NCI-H2107 (cell line): ENCODE results near the gene HGFAC.
"Not testable (repeated sequence)": the region's sequence is repeated elsewhere in the genome, so short reads cannot be mapped to it uniquely, and the experiment has no call there.

Experiments
- DNase-seq: peaks from one replicate; lab custom pipeline; 2025; lab: John Stamatoyannopoulos, UW

HGFAC gene

DNA sequence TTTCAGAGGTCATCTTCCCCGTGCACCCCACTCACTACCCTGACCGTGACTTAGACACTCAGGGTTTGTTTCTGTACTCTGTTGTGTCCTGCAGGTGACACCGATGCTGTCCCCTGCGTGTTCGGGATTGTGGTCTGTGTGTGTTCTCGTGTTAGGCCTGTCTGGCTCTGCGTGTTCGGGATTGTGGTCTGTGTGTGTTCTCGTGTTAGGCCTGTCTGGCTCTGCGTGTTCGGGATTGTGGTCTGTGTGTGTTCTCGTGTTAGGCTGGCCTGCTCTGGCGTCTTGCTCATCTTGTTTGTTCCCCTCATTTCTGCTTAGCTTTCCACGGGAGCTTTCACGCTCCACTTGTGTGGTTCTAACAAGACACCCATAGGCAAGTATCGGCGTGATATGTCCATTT, 30.6 kb upstream of the HGFAC start:
- not testable (repeated sequence) for DNase-seq

DNA sequence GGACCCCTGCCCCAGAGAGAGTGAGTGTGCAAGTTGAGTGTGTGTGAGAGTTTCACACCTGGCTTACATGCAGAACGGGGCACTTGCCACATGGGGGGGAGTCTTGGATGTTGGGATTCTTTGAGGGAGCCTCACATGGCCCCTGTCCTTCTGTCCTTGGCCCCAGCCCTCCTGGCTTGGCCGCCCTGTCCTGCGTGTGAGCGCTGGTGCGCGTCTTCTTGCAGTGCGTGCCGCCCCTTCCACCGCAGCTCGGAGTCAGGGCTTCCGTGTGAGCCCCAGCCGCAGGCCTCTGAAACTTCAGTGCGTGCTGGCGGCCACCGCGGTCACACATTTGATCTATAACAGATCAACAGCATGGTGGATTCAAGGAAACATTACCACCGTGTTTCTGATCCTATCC, 30.1 kb upstream of the HGFAC start:
- no peak for DNase-seq

DNA sequence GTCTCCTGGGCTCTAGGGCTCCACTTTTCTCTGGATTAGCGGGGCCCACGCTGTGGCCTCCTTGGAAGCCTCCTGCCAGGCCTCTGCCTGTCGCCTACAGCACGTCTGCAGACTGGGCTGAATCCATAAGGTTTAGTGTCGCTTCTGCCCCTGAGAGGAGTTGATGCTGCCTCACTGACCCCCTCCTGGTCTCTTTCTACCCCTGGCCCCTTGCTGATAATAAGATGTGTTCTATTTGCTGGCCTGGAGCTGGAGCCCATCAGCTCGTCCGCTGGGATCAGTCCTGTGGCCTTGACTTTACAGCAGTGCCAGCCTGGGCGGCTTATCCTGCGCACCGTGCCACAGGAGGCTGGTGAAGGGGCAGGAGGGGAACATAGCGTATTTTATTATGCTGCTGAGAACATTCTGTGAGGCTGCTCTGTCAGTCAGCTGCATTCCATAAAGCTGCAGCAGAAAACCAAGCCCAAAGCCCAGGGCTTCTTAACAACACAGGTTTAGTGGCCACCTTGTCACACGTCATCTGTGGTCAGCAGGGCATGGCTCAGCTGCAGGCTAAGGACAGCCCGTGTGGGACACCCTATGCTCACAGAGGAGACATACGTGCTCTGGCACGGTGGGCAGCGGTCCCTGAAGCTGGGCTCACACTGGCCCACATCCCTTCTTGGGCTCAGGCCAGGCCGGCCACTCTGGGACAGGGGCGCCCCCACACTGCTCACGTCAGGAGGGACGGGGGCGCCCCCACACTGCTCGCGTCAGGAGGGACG, 29.3 kb upstream of the HGFAC start:
- no peak for DNase-seq

DNA sequence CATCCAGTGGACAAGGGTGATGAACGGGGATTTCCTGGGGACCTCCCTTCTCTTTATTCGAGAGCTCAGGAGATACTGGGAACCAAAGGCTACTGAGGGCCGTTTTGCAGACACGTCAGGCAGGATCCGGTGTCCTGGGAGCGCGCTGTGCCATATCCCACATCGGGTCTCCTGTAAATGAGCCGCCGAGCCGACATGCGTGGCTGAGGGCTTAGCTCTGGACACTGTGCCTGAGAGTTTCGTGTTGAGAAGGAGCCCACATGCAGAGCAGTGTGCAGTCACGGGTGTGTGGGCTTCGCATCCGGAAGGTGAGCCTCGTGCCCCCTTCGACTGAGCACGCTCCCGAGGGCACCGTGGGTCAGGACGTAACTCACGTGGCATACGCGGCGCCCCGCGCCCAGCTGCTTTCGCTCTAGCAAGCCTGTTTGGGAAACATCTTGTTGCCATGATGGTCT, 28.5 kb upstream of the HGFAC start:
- DNase-seq: no peak

DNA sequence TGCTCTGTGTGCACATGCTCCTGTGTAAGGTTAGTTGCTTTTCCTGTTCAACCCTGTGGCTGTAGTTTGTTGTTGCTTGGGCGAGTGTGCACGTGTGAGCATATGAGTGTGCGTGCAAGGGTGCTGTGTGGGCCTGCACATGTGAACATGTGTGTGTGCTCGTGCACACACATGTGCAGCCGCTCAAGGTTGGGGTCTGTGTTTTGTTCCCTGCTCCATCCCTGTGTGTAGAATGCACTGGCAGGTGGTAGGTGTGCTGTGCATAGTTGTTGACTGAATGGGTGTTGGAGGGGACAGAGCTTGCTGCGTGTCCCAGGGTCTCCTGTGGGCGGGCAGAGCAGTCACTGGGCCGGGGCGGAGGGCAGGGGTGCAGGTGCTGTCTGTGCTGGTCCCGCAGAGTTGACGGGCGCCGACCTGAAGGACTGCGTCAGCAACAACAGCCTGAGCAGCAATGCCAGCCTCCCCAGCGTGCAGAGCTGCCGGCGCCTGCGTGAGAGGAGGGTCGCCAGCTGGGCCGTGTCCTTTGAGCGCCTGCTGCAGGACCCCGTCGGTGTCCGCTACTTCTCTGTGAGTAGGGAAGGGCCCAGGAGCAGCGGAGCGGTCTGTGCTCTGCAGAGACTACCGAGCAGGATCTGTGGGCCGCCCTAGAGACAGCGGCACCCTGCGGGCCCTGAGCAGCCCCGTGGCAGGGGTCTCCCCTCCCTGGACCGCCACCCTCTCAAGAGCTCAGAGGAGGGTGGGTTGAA, 27.9 kb upstream of the HGFAC start:
- DNase-seq: no peak

DNA sequence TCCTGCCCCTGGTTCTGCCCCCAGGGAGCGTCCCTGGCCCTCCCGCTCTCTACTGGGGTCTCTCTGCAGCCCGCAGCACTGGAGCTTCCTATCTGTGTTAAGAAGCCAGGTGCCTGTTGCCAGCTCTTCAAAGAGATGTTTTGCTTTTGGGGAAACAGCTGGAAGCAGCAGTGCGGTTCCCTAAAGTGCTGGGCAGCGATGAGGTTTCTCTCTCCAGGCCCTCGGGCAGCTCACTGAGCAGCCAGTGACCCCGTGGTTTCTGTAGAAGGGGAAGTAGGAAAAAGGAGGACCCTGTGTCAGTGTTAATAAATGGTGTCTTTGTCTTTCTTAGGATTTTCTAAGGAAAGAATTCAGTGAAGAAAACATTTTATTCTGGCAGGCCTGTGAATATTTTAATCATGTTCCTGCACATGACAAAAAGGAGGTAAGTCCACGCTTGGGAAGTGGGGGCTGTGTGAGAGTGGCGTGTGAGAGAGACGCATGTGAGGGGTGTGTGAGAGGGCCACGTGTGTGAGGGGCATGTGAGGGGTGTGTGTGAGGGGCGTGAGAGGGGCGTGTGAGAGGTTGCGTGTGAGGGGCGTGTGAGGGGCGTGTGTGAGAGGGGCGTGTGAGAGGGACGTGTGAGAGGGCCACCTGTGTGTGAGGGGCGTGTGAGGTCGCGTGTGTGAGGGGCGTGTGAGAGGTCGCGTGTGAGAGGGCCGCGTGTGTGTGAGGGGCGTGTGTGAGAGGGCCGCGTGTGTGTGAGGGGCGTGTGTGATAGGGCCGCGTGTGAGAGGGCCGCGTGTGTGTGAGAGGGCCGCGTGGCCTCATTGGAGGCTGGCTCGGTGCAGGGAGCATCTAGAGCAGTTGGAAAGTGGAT, 27.1 kb upstream of the HGFAC start:
- no peak for DNase-seq

DNA sequence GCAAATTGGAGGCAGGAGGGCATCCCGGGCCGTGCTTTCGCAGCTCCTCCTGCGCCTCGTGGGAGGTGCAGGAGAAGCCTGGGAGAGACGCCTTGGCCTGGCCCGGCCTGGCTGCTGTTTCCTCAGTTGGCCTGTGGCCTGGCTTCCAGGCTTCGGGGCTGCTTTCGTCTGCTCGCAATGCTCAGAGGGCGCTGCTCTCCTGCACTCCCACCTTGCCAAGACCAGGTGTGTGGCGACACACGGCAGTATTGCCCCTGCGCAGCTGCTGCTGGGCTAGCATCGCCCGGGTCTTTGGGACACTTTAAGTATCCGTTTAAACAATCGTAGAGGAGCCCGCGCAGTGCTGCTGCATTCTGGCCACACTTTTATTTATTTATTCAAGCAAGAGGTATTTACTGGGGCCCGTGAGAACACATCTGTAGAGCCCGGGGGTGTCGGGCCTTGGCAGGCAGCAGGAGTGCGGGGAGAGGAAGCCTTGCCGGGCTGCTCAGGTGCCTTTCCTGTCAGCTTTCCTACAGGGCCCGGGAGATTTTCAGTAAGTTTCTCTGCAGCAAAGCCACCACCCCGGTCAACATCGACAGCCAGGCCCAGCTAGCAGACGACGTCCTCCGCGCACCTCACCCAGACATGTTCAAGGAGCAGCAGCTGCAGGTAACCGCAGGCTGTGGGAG, 26.2 kb upstream of the HGFAC start:
- DNase-seq: no peak

DNA sequence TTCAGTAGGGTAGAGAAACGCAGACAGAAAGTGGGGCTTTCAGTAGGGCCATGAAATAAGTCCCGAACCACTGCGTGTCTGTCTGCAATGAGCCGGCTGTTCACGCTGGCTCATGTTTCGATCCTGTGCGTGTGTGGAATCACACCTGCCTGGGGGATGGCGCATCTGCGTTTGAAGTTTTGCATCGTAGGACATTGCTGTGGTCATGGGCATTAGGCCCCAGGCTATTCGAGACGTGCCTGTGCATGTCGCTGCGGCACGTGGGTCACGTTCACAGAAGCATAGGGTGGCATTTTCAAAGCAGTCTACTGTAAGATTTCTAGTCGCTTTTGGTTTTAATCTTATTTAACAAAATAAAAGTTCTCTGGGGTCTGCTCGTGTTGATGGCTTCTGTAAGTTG, 25.5 kb upstream of the HGFAC start:
- DNase-seq: no peak

DNA sequence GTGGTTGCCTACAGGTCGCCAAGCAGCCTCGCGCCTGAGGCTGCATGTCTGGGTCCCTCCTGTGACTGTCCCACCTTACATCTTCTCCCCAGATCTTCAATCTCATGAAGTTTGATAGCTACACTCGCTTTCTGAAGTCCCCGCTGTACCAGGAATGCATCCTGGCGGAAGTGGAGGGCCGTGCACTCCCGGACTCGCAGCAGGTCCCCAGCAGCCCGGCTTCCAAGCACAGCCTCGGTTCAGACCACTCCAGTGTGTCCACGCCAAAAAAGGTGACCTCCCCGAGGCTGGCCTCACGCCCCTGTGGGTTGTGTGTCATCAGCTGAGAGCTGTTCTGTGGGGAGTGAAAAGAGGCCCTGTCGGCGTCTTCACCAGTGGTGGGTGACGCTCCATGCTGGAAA, 24.9 kb upstream of the HGFAC start:
- DNase-seq: no peak

DNA sequence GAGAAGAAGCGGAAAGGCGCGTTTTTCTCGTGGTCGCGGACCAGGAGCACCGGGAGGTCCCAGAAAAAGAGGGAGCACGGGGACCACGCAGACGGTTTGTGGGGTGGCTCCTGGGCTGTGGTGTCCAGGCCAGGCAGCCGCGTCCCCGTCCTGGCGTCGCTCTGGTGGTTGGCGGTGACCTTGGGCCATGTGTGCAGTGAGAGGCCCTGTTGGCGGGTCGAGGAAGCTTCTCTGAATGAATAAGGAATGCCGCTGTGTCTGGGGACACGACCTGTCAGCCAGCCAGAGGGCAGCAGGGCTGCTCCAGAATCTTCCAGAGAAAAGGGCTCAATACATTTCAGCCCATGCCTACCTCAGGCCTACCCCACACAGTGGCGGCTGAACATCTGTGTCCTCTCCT, 24.3 kb upstream of the HGFAC start:
- DNase-seq: no peak

DNA sequence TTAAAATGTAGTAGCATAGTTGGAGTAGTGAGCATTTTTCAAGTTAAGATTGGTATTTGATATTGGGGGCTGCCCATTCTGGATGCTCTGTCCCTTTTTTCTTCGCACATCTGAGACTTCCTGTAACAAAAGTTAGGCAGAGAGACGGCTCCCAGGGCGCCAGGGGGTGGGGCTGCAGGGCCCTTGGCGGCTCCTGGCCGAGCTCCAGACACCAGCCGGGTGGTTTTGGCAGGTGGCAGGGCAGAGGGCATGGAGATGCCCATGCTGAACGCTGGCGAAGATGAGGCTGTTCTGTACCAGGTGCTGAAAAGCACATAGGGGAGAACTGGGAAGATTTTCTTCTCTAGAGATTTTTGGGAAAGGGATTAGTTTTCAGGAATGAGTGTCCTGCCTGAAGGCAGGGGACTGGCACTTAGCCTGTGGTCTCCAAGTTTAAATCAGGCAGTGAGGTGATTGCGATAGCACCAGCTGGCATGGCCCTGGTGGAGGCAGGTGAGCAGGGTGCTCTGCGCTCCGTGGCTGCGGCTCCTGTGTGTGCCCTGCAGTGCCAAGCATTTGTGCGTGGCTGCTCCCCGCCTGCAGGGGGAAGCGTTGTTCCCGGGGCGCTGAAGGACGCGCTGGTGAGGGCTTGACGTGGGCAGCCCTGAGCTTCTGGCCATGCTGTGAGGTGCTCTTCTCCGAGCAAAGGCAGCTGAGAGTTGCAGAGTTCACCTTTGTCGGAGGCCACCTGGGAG, 23.6 kb upstream of the HGFAC start:
- no peak for DNase-seq

DNA sequence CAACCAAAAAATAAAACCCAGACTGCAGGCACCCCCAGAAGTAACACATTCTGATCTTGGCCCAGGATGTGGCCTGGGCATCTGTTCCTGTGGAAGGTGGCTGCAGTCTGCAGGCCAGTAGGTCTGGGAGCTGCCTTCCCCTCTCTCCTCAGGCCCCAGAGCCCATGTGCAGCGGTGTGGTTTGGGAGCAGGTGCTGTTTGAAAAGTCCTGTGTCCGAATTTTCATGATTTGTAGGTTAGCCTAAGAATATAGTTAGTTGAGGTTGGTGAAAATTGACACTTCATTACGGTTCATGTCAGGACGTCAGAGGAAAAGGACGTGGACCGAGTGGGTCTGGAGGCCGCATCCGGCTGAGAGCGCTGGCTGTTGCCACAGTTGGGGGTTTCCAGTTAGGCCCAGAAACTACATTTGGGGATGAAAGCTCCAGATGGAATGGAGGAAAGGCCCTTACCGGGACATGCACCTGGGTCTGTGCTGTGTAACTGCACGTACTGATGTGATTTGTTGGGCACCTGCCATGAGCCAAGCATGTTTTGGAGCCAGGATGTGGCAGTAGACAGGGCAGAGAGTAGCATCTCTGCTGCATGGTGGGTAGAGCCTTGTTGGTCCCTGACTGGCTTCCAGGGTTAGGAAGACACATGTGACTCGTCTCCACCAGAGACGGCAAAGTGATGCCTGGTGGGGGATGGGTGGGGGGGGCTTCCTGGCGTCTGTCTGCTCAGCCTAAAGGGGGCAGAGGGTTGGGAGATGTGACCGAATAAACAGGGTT, 21.7 kb upstream of the HGFAC start:
- DNase-seq: no peak

DNA sequence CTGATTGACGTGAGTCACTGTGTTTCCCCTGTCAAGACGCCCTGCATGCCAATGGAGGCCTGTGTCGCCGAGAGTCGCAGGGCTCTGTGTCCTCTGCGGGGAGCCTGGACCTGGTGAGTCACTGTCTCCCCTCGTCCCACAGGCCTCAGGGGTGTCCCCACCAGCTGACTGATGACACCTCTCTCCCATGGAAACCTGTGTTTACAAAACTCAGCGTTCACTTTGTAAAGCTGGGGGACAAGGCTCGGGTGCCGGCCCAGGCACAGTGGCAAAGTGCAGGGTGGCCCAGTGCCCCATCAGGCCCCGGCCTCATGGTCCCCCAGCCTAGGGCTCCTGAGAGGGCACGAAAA, 21.2 kb upstream of the HGFAC start:
- no peak for DNase-seq

DNA sequence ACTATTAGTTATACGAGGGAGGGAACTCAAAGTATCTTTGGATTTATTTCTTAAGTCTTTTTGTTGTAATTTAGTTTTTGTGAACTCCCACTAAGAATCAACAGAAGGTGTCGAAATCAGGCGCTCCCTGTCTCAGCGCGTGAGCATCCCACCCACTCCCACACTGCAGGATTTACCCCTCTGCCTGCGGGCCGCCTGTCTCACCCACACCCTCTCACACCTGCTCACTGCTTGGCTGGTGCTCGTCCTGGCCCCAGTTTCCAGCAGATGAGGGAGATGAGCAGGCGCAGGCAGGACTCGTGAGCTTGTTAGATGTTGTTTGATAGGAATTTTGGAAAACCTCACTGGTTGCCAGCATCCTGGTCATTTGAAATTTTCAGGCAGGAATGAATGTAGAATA, 20.8 kb upstream of the HGFAC start:
- no peak for DNase-seq

DNA sequence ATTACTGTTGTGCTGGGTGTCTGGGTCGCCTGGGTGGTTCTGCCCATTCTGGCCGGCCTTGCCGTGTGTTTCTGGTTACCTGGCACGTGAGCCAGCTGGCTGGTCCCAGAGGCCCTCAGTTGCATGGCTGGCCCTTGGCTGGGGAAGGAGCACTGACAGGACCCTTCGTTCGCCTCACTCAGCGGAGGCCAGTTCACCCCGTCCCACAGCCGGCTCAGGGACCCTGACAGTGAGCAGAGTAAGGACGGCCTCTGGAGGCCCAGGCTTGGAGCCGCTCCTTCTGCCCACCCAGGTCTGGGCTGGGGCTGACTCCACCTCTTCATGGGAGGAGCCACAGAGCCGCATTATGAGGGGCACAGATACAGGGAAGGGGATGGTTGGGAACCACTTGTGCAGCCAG, 20.3 kb upstream of the HGFAC start:
- DNase-seq: no peak

DNA sequence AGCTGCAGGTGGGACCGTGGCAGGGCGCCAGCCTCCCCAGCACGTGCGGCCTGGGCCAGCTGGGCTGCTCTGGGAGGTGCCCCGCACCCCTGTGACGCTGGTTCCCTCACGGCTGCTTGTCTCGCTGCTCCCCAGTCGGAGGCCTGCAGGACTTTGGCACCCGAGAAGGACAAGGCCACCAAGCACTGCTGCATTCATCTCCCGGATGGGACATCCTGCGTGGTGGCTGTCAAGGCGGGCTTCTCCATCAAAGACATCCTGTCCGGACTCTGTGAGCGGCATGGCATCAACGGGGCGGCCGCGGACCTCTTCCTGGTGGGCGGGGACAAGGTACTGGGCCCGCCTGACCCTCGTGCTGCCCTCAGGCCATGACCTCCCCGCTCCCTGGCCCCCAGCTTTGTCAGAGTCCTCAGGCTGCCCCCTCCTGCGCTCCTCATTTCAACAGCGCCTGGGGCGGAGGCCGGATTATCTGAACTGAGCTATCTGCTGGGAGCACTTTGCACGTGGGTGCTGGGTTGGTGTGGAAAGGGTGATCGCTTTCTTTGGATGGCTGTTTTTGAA, 19.4 kb upstream of the HGFAC start:
- no peak for DNase-seq

DNA sequence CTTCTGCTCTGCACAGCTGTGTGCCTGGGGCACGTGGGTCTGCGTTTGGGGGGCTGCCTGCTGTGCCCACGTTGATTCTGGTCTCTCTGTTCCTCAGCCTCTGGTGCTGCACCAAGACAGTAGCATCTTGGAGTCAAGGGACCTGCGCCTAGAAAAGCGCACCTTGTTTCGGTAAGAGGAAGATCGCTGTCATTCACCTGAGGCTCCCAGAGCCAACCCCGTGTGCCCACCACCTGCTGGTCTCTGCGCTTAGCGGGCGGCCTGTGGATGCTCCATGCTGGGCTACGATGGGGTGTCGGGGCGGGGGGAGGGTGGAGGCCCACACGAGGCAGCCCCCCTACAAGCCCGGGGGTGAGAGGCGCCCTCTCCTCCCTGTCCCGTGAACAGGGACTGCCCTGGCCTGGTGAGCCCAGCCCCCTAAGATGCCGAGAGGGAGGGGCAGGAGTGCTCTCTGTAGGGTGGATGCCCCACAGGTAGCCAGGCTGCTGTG, 18.9 kb upstream of the HGFAC start:
- DNase-seq: no peak

DNA sequence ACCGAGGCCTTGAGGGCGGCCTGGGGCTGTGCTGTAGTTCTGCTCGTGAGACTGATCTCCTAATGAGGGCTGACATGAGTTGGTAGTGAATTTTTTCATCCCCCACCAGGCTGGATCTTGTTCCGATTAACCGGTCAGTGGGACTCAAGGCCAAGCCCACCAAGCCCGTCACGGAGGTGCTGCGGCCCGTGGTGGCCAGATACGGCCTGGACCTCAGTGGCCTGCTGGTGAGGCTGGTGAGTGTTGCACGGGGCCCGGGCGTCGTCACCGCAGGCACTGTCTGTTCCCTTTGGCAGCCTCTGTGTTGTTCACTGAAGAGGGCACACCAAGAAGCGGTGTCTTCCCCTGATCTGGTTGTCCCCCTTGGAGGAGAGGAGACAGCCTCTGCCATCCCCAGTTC, 18.4 kb upstream of the HGFAC start:
- no peak for DNase-seq

DNA sequence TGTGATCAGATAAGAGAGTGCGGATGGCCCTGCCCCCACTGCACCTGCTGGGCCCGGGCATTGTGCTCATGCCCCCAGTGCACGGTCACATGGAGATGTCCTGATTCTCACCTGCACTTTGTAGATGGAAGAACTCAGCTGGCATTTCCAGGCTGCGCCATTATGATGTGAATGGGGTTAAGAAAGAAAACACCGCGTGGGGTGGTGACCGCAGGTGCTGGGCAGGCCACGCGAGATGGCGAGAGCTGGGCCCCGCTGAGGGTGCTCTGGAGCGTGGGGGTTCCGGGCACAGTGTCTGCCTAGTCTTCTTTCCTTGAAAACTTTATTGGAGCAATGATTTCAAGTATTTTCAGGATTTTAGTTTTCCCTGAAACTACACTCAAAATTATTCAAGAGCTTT, 17.8 kb upstream of the HGFAC start:
- DNase-seq: no peak

DNA sequence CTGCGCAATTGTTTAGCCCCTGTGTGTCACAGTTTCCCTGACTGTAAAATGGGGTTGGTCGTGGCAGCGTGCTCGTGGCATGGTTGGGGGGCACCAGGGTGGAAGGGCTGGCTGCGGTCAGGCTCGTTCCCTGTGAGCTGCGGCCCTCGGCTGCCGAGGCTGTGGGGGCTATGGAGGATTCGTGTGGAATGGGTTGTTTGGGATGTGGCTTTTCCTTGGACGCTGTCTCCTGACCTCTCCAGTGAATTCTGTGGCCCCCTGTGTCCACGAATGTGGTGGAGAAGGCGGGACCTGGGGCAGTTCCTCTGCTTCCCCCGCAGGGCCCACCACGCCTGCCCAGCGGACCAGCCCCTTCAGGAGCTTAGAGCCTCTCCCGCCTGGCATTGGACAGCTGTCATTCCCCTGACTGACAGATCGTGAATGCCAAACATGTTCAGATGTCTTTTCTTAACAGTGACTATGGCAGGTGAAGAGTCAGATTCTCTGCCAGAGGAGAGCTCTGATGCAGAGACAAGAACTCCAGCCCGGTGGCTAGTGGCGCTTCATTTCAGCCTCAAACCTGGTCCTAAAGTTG, 17.2 kb upstream of the HGFAC start:
- DNase-seq: no peak
